ENCODE results near the gene F3. TPM values are rescaled to one million over a fixed set of nuclear protein-coding genes. Genes with fewer than 3 reads are reported as not detected.
A peak's percentile ranks its signal among the peaks of the same experiment; 100 is the strongest.

F3 gene
- total RNA-seq, 1 donor from 2014 or later: 32.5 TPM

DNA sequence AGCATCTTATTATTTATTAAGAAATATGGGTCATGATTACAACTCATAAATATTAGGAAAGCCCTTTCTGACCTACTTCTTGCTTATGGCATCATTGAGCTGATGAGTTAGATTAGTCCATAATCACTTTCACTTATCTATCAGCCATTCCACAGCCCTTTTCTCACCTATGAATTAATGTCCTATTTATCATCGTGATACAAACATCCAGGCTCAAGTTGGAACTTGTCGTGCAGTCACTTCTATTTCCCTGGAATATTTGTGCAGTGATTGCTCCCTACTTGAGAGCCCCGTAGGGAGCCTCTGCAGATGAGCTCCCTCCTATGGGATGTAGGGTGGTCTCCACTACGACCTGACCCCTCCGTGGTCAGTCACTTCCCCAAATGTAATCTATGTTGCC is 8.1 kb upstream of the F3 start:
- intact Hi-C loops (cut with DNase I): loop anchor here (10.0 kb wide), 2 partner anchors 305 to 685 kb away; partner anchors contain the start of gene RWDD3
- no peaks in the 10 kb centered on the region for H3K27me3 ChIP-seq
- no peak overlapping the region for H3K4me3 ChIP-seq
- H3K4me1 ChIP-seq: peaks cover 3% of the 10 kb centered on the region in 2 donors
- H3K36me3 ChIP-seq: no peaks in the 10 kb centered on the region
- TF ChIP-seq, protein P1, sequence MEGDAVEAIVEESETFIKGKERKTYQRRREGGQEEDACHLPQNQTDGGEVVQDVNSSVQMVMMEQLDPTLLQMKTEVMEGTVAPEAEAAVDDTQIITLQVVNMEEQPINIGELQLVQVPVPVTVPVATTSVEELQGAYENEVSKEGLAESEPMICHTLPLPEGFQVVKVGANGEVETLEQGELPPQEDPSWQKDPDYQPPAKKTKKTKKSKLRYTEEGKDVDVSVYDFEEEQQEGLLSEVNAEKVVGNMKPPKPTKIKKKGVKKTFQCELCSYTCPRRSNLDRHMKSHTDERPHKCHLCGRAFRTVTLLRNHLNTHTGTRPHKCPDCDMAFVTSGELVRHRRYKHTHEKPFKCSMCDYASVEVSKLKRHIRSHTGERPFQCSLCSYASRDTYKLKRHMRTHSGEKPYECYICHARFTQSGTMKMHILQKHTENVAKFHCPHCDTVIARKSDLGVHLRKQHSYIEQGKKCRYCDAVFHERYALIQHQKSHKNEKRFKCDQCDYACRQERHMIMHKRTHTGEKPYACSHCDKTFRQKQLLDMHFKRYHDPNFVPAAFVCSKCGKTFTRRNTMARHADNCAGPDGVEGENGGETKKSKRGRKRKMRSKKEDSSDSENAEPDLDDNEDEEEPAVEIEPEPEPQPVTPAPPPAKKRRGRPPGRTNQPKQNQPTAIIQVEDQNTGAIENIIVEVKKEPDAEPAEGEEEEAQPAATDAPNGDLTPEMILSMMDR (IDR thresholded peaks at IDR 0.05): no peak
- no peak overlapping the region for H3K27ac ChIP-seq
- no peak for DNase-seq (ENCODE audit: low spot score in 2 of 2)
- H3K9me3 ChIP-seq: no peaks in the 10 kb centered on the region

DNA sequence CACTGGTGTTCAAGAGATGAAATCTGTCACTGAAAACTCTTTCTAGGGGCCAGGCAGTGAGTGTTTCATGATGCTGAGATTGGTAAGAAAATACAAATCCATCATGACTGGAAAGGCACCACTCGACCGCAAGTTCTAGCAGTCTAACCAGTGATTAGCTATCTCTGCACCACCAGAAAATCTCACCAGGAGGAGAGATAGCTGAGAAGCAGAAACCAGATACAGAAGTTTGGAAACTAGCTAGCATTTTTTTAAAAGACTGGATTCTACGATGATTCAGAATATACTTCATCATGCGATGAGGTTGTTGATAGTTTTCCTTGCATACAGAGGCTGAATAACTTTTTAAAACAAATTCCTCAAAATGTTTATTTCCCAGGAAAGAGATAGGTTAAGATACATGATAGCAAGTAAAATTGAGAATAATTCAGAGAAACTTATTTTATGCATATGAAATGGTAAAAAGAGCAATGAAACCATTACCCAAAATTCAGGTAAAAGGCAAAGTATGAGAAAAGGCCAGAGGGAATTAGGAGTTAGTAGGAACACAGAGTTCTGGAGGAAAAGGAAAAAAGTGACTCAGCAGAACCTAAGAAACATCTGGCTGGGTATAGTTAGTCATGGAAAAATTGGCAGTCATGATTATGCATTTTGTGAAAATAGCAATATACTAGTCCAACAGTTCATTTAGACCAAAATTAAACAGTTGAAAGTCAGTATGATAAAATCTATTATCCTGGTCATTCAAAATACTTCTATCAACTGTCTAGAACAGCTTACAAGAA is 3.3 kb upstream of the F3 start:
- Histone ChIP-seq H3K9me3 (no peaks in the 10 kb centered on the region), H3K36me3 (no peaks in the 10 kb centered on the region), H3K27me3 (no peaks in the 10 kb centered on the region), H3K4me1 (peaks cover 8 to 21% of the 10 kb centered on the region in 2 donors), H3K27ac (peak overlapping the region; percentile 44 to 77), H3K4me3 (no peak overlapping the region)
- TF ChIP-seq, protein P1 (IDR thresholded peaks at IDR 0.05): no peak
- no peak for DNase-seq (ENCODE audit: low spot score in 2 of 2)
- intact Hi-C loops (cut with DNase I): loop anchor here (2.0 to 10.0 kb wide), 4 partner anchors 36 to 690 kb away; partner anchors contain the start of gene RWDD3

DNA sequence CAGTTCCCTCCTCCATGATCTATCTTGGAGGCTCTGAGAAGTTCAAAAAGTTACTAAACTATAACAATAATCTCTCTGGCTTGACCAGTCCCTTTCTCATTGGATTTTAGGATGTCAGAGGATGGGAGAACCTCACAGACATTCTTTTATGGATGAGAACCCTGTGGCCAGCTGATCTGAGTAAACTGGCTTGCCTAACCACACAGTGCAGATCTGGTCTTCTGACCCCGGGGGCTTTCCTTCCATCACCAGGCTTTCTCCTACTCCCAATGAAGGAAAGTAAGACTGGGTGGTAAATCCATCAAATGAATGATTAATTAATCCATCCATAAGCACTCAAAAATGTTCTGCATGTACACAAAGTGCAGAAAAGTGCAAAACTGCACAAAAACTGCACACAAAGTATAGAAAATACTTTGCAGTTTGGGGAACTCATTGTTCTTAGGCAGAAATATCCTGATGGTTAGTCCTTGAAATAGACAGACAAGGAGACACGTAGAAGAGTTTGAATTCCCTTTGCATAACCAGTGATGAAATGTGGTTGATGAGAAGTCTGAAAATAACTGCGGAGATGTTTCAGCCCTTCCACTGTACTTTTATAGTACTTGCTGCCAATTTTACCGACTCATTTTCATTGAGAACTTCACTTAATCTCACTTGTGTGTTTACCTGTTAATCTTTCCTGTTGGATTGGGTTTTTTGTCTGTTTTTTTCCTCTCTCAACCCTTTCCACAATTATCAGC is 2.5 kb upstream of the F3 start:
- H3K9me3 ChIP-seq: no peaks in the 10 kb centered on the region
- intact Hi-C loops (cut with DNase I): loop anchor here (2.0 to 10.0 kb wide), 4 partner anchors 37 to 691 kb away; partner anchors contain the start of gene RWDD3
- H3K27me3 ChIP-seq: no peaks in the 10 kb centered on the region
- H3K36me3 ChIP-seq: no peaks in the 10 kb centered on the region
- no peak for DNase-seq (ENCODE audit: low spot score in 2 of 2)
- peak overlapping the region in 1 of 2 donors; percentile 5 for H3K4me3 ChIP-seq
- TF ChIP-seq, protein P1 (IDR thresholded peaks at IDR 0.05): no peak
- H3K4me1 ChIP-seq: peaks cover 8 to 21% of the 10 kb centered on the region in 2 donors
- H3K27ac ChIP-seq: peak overlapping the region; percentile 44 to 77

DNA sequence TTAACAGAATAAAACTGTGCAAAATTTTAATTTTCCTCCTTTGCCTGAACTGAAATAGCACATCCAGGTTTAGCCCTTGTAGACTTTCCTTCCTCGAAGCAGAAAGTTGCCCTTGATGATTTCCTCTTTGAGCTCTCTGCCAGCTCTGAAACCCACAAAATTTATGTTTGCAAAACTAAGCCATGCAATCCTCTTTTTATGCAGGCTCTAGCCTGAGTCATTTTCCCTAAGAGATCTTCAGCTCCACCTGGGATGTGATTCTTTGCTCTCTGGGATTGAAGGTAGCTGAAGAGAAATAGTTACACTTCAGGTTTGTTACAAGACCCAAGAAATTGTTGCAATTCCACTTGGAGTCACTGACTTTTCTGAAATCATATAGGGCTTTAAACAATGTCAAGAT is 1.4 kb upstream of the F3 start:
- Histone ChIP-seq H3K27ac (peak overlapping the region; percentile 75 to 97), H3K4me3 (peak overlapping the region; percentile 73 to 100), H3K36me3 (no peaks in the 10 kb centered on the region), H3K4me1 (peaks cover 8 to 21% of the 10 kb centered on the region in 2 donors), H3K27me3 (no peaks in the 10 kb centered on the region), H3K9me3 (no peaks in the 10 kb centered on the region)
- intact Hi-C loops (cut with DNase I): loop anchor here (5.0 to 10.0 kb wide), 3 partner anchors 194 to 692 kb away; partner anchors contain the start of gene RWDD3
- DNase-seq (ENCODE audit: low spot score in 2 of 2): no peak
- TF ChIP-seq, protein P1 (IDR thresholded peaks at IDR 0.05): no peak

DNA sequence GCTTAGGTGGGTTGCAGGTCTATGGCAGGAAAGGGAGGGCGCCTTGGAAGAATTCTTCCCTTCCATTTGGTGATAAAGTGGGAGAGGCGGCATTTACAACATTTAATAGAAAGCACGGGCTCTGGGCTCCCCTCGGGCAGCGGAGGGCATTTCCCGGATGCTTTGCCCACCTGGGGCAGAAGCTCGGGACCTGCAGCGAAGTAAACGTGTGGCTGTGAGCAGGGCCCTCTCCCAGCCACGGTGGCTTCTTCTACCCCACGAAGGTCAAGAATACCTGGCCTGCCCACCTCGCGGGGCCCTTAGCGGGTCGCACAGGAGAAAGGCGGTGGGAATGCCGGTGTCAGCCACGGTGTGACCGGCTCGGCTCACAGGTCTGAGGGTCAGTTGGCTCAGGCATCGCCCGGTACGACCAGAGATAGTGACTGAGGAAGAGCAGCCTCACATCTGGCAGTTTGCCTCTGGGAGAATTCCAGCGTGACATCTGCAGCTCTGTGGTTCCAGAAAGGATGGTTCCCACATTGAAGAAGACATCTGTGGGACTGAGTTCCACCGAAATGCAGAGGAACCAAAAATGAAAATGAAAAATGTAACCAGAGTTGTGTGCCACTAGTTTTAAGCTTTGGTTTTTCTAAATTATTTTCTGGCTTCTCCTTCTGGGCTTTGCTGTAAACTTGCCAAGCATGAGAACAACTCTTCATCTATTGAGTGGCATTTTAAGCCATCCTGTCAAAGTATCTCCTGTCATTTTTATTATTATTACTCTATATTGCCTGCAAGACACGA is 720 bp upstream of the F3 start:
- peak in 1 of 2 donors; percentile 68 for DNase-seq (ENCODE audit: low spot score in 2 of 2)
- Histone ChIP-seq H3K27me3 (no peaks in the 10 kb centered on the region), H3K36me3 (no peaks in the 10 kb centered on the region), H3K4me1 (peaks cover 8 to 21% of the 10 kb centered on the region in 2 donors), H3K9me3 (no peaks in the 10 kb centered on the region), H3K4me3 (peak overlapping the region; percentile 73 to 100), H3K27ac (peak overlapping the region; percentile 75 to 97)
- TF ChIP-seq, protein P1 (IDR thresholded peaks at IDR 0.05): no peak
- intact Hi-C loops (cut with DNase I): loop anchor here (5.0 to 10.0 kb wide), 3 partner anchors 195 to 693 kb away; partner anchors contain the start of gene RWDD3
